IMR-90 (cell line): ENCODE measurements around the gene PLXNC1.

Experiments
- BHLHE40 ChIP-seq: fragments of 150-350 bp; IDR thresholded peaks from 2 replicates; pipeline ENCODE4 v1.6.1; 2016; ENCODE audit warnings: mild to moderate bottlenecking, low read depth, low read length
- CEBPB ChIP-seq: IDR thresholded peaks from 2 replicates; pipeline ENCODE4 v1.6.1; 2012; ENCODE audit warnings: low read depth, low read length, improper control_type of control experiment
- CHD1 ChIP-seq: IDR thresholded peaks from 2 replicates; pipeline ENCODE4 v1.6.1; 2012; ENCODE audit warnings: low read depth, low read length, improper control_type of control experiment
- FOS ChIP-seq: fragments of 150-350 bp; IDR thresholded peaks from 2 replicates; pipeline ENCODE4 v1.6.1; 2016; ENCODE audit warnings: low read depth, low read length
- MAFK ChIP-seq: IDR thresholded peaks from 2 replicates; pipeline ENCODE4 v1.6.1; 2012; ENCODE audit warnings: low read depth, low read length, improper control_type of control experiment
- MAZ ChIP-seq: IDR thresholded peaks from 2 replicates; pipeline ENCODE4 v1.6.1; 2012; ENCODE audit warnings: low read depth, mild to moderate bottlenecking, low read length, improper control_type of control experiment, moderate library complexity, borderline replicate concordance
- MXI1 ChIP-seq: IDR thresholded peaks from 2 replicates; pipeline ENCODE4 v1.6.1; 2012; ENCODE audit warnings: low read depth, mild to moderate bottlenecking, low read length, moderate library complexity, borderline replicate concordance
- POLR2A ChIP-seq: IDR thresholded peaks from 2 replicates; pipeline ENCODE4 v1.6.1; 2012; ENCODE audit warnings: mild to moderate bottlenecking, low read depth, low read length
- RFX5 ChIP-seq: IDR thresholded peaks from 2 replicates; pipeline ENCODE4 v1.8.0; 2012; ENCODE audit warnings: low read depth, mild to moderate bottlenecking, low read length, moderate library complexity
- SMC3 ChIP-seq: fragments of 150-350 bp; IDR thresholded peaks from 2 replicates; pipeline ENCODE4 v1.6.1; 2016; ENCODE audit warnings: low read depth, mild to moderate bottlenecking, antibody characterized with exemption, low read length, moderate library complexity
- TF ChIP-seq, protein P1 (sequence below): conservative IDR thresholded peaks from 2 replicates; pipeline ENCODE4 v1.5.1; 2012; ENCODE audit warnings: mild to moderate bottlenecking, low read depth, low read length, improper control_type of control experiment
- TF ChIP-seq, protein P2 (sequence below): fragments of 150-350 bp; IDR thresholded peaks from 2 replicates; pipeline ENCODE4 v1.6.1; 2017; ENCODE audit warnings: mild to moderate bottlenecking, antibody characterized with exemption, low read length, low read depth
- TF ChIP-seq, protein P3 (sequence below): fragments of 150-350 bp; IDR thresholded peaks from 2 replicates; pipeline ENCODE4 v1.6.1; 2016; ENCODE audit warnings: low read depth, mild to moderate bottlenecking, low read length, moderate library complexity, borderline replicate concordance

DNA sequence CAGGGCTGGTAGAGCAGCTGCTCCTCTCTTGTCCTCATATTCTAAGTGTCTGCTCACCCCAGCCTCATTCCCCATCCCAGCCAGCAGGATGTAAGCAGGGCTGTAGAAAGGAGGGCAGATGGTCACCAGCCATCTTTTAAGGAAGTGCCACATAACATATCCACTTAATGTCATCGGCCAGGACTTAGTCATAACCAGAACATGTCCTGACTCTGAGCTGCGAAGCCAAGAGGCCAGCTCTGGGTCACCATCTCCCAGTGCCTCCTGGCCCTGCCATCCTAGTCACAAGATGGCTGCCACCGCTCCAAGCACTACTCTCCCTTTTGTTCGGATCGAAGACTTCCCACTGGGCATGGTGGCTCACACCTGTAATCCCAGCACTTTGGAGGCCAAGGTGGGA lies 123.9 kb downstream of the PLXNC1 start:
- TF ChIP-seq, protein P1, sequence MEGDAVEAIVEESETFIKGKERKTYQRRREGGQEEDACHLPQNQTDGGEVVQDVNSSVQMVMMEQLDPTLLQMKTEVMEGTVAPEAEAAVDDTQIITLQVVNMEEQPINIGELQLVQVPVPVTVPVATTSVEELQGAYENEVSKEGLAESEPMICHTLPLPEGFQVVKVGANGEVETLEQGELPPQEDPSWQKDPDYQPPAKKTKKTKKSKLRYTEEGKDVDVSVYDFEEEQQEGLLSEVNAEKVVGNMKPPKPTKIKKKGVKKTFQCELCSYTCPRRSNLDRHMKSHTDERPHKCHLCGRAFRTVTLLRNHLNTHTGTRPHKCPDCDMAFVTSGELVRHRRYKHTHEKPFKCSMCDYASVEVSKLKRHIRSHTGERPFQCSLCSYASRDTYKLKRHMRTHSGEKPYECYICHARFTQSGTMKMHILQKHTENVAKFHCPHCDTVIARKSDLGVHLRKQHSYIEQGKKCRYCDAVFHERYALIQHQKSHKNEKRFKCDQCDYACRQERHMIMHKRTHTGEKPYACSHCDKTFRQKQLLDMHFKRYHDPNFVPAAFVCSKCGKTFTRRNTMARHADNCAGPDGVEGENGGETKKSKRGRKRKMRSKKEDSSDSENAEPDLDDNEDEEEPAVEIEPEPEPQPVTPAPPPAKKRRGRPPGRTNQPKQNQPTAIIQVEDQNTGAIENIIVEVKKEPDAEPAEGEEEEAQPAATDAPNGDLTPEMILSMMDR = no peak
- TF ChIP-seq, protein P2, sequence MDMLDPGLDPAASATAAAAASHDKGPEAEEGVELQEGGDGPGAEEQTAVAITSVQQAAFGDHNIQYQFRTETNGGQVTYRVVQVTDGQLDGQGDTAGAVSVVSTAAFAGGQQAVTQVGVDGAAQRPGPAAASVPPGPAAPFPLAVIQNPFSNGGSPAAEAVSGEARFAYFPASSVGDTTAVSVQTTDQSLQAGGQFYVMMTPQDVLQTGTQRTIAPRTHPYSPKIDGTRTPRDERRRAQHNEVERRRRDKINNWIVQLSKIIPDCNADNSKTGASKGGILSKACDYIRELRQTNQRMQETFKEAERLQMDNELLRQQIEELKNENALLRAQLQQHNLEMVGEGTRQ = no peak
- TF ChIP-seq POLR2A (no peak), MXI1 (no peak), CHD1 (no peak), RFX5 (no peak), CEBPB (no peak), FOS (no peak), MAZ (no peak), BHLHE40 (no peak), MAFK (no peak), SMC3 (no peak)
- TF ChIP-seq, protein P3, sequence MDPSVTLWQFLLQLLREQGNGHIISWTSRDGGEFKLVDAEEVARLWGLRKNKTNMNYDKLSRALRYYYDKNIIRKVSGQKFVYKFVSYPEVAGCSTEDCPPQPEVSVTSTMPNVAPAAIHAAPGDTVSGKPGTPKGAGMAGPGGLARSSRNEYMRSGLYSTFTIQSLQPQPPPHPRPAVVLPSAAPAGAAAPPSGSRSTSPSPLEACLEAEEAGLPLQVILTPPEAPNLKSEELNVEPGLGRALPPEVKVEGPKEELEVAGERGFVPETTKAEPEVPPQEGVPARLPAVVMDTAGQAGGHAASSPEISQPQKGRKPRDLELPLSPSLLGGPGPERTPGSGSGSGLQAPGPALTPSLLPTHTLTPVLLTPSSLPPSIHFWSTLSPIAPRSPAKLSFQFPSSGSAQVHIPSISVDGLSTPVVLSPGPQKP = no peak
